Breast epithelium (tissue), 4 donors: ENCODE measurements around the gene SPOCK1. TPM values are rescaled to one million over a fixed set of nuclear protein-coding genes. Genes with fewer than 3 reads are reported as not detected.

Source experiments
- DNase-seq, 2 donors: peaks; one replicate each; pipeline ENCODE4 v3.0.0-alpha.2; 2019; ENCODE audit warnings: low spot score in 2 of 2
- H3K27ac ChIP-seq, 2 donors: fragments of 200-600 bp; sonication (generic) in 1 of 2; one replicate each; pipeline ENCODE4 v1.5.1; 2016 to 2019; ENCODE audit warnings: mild to moderate bottlenecking in 1 of 2
- H3K27me3 ChIP-seq, 2 donors: fragments of 200-600 bp; sonication (generic) in 1 of 2; one replicate each; pipeline versions ENCODE4 v1.5.1 to v1.6.0; 2017 to 2019; ENCODE audit warnings: control low read depth in 1 of 2, mild to moderate bottlenecking in 1 of 2
- H3K36me3 ChIP-seq: fragments of 200-600 bp; one replicate; pipeline ENCODE4 v1.5.1; 2019
- H3K4me1 ChIP-seq, 2 donors: fragments of 200-600 bp; sonication (generic); one replicate each; pipeline ENCODE4 v1.5.1; 2016 to 2019; ENCODE audit warnings: control low read depth in 1 of 2
- H3K4me3 ChIP-seq, 3 donors: fragments of 200-600 bp; sonication (generic); 1 replicate in 2 of 3; 2 replicates in 1 of 3; pipeline ENCODE4 v1.5.1; 2016 to 2019; ENCODE audit warnings: mild to moderate bottlenecking in 3 of 3, moderate library complexity in 2 of 3
- H3K9me3 ChIP-seq, 2 donors: fragments of 200-600 bp; sonication (generic) in 1 of 2; one replicate each; pipeline ENCODE4 v1.5.1; 2016 to 2019; ENCODE audit warnings: control low read depth in 1 of 2
- CTCF ChIP-seq, 3 donors: fragments of 450-650 bp; IDR thresholded peaks; one replicate each; pipeline ENCODE4 v1.5.1; 2016 to 2017; ENCODE audit warnings: antibody characterized with exemption in 3 of 3, mild to moderate bottlenecking in 3 of 3, moderate library complexity in 3 of 3
- POLR2A ChIP-seq: fragments of 450-650 bp; IDR thresholded peaks from one replicate; pipeline ENCODE4 v1.6.1; 2016; ENCODE audit warnings: antibody characterized with exemption, mild to moderate bottlenecking, moderate library complexity
- POLR2AphosphoS5 ChIP-seq, 3 donors: sonication (generic); formaldehyde crosslinking; IDR thresholded peaks; one replicate each; pipeline ENCODE4 v1.6.1; 2017; ENCODE audit warnings: antibody characterized with exemption in 3 of 3
- intact Hi-C: fragments of 100-400 bp; cut with DNase I; formaldehyde crosslinking; loops from one replicate; pipeline ENCODE4 v1.15.1; 2023; ENCODE audit warnings: low total_unique reads
- total RNA-seq, 3 donors: library from RNA; depleted of rRNA; stranded (reverse); fragments of >200 nt; gene quantifications; one replicate each; pipeline ENCODE4 v1.1.0, GENCODE V29; 2016

Gene SPOCK1
- total RNA-seq, 3 donors from 2014 or later: 14.5 to 52.0 (median 24.3) TPM

- H3K9me3 ChIP-seq: no peaks in the 10 kb centered on the region
- no peak overlapping the region for H3K27ac ChIP-seq
- intact Hi-C loops: no loop called here
- H3K27me3 ChIP-seq: no peaks in the 10 kb centered on the region
- no peak for TF ChIP-seq POLR2A
- no peak for TF ChIP-seq CTCF (IDR thresholded peaks at IDR 0.05)
- TF ChIP-seq POLR2AphosphoS5 (IDR thresholded peaks at IDR 0.05): no peak
- no peaks in the 10 kb centered on the region for H3K36me3 ChIP-seq
- H3K4me3 ChIP-seq: no peak overlapping the region
- DNase-seq: no peak
- no peaks in the 10 kb centered on the region for H3K4me1 ChIP-seq
Measured at GRCh38 chr5:137181667-137182066, 317.5 kb downstream of the SPOCK1 start.

GRCh38 chr5:137179203-137179602 lies 319.9 kb downstream of the SPOCK1 start:
- H3K36me3 ChIP-seq: no peaks in the 10 kb centered on the region
- DNase-seq: no peak
- H3K4me1 ChIP-seq: no peaks in the 10 kb centered on the region
- no peak overlapping the region for H3K4me3 ChIP-seq
- H3K27me3 ChIP-seq: no peaks in the 10 kb centered on the region
- no peak overlapping the region for H3K27ac ChIP-seq
- TF ChIP-seq CTCF (IDR thresholded peaks at IDR 0.05): no peak
- TF ChIP-seq POLR2AphosphoS5 (IDR thresholded peaks at IDR 0.05): no peak
- TF ChIP-seq POLR2A: no peak
- intact Hi-C loops: loop anchor here (2.0 kb wide), 1 partner anchor 66 kb away; no protein-coding TSS in a partner anchor
- no peaks in the 10 kb centered on the region for H3K9me3 ChIP-seq

GRCh38 chr5:137176609-137177008 lies 322.5 kb downstream of the SPOCK1 start:
- intact Hi-C loops: no loop called here
- no peak for TF ChIP-seq POLR2A
- TF ChIP-seq CTCF (IDR thresholded peaks at IDR 0.05): no peak
- no peak for TF ChIP-seq POLR2AphosphoS5 (IDR thresholded peaks at IDR 0.05)
- no peak overlapping the region for H3K27ac ChIP-seq
- no peaks in the 10 kb centered on the region for H3K36me3 ChIP-seq
- no peaks in the 10 kb centered on the region for H3K27me3 ChIP-seq
- no peaks in the 10 kb centered on the region for H3K9me3 ChIP-seq
- DNase-seq: no peak
- no peaks in the 10 kb centered on the region for H3K4me1 ChIP-seq
- H3K4me3 ChIP-seq: no peak overlapping the region

GRCh38 chr5:137176126-137176525 lies 323.0 kb downstream of the SPOCK1 start:
- Histone ChIP-seq H3K27ac (no peak overlapping the region), H3K4me3 (no peak overlapping the region), H3K4me1 (no peaks in the 10 kb centered on the region), H3K36me3 (no peaks in the 10 kb centered on the region), H3K27me3 (no peaks in the 10 kb centered on the region), H3K9me3 (no peaks in the 10 kb centered on the region)
- no peak for DNase-seq
- TF ChIP-seq POLR2A (no peak), POLR2AphosphoS5 (IDR thresholded peaks at IDR 0.05) (no peak), CTCF (IDR thresholded peaks at IDR 0.05) (no peak)
- intact Hi-C loops: no loop called here

GRCh38 chr5:137174196-137174595 lies 324.9 kb downstream of the SPOCK1 start:
- Histone ChIP-seq H3K4me1 (no peaks in the 10 kb centered on the region), H3K27ac (no peak overlapping the region), H3K27me3 (no peaks in the 10 kb centered on the region), H3K4me3 (no peak overlapping the region), H3K9me3 (no peaks in the 10 kb centered on the region), H3K36me3 (no peaks in the 10 kb centered on the region)
- TF ChIP-seq CTCF (IDR thresholded peaks at IDR 0.05): no peak
- TF ChIP-seq POLR2AphosphoS5 (IDR thresholded peaks at IDR 0.05): no peak
- no peak for TF ChIP-seq POLR2A
- no peak for DNase-seq
- intact Hi-C loops: no loop called here
